HepG2 (cell line): Measurements from ENCODE around the gene WDR83. TPM values are rescaled to one million over a fixed set of nuclear protein-coding genes. Genes with fewer than 3 reads are reported as not detected.

Experiments used
- EEA1 ChIP-seq: sonication (generic); formaldehyde crosslinking; IDR thresholded peaks from 2 replicates; pipeline ENCODE4 v1.5.1; 2020; ENCODE audit warnings: mild to moderate bottlenecking, missing genetic modification reagents, borderline replicate concordance
- GABPB1 ChIP-seq: IDR thresholded peaks from 2 replicates; pipeline ENCODE4 v1.6.1; 2016; ENCODE audit warnings: mild to moderate bottlenecking, missing genetic modification reagents, moderate library complexity, missing compliant biosample characterization
- MTA1 ChIP-seq: sonication (generic); formaldehyde crosslinking; IDR thresholded peaks from 2 replicates; pipeline ENCODE4 v1.4.0; 2020; ENCODE audit warnings: missing genetic modification reagents, mild to moderate bottlenecking, borderline replicate concordance
- MXD1 ChIP-seq: sonication (generic); formaldehyde crosslinking; IDR thresholded peaks from 2 replicates; pipeline ENCODE4 v1.4.0; 2020; ENCODE audit warnings: mild to moderate bottlenecking, missing genetic modification reagents
- ZNF143 ChIP-seq: sonication (generic); formaldehyde crosslinking; IDR thresholded peaks from 2 replicates; pipeline ENCODE4 v1.4.0; 2020; ENCODE audit warnings: missing genetic modification reagents
- ZNF205 ChIP-seq: IDR thresholded peaks from 2 replicates; pipeline ENCODE4 v1.6.1; 2018; ENCODE audit warnings: missing biosample characterization, missing genetic modification reagents
- ZNF354B ChIP-seq: sonication (generic); formaldehyde crosslinking; IDR thresholded peaks from 2 replicates; pipeline ENCODE4 v1.8.0; 2022; ENCODE audit warnings: mild to moderate bottlenecking, missing genetic modification reagents
- ZNF543 ChIP-seq: sonication (generic); formaldehyde crosslinking; IDR thresholded peaks from 2 replicates; pipeline ENCODE4 v1.4.0; 2020; ENCODE audit warnings: mild to moderate bottlenecking, missing genetic modification reagents
- ZNF609 ChIP-seq: sonication (generic); formaldehyde crosslinking; IDR thresholded peaks from 2 replicates; pipeline ENCODE4 v1.4.0; 2020; ENCODE audit warnings: mild to moderate bottlenecking, missing genetic modification reagents, borderline replicate concordance
- polyA plus RNA-seq, 8 experiments: library from polyadenylated mRNA; depleted of rRNA in 3 of 8; stranded (reverse) in 7 of 8; unstranded in 1 of 8; fragments of >200 nt; fragmentation: Illumina TruSeq in 4 of 8; extraction: Trizol in 4 of 8; gene quantifications; 2 replicates each; pipeline versions ENCODE4 v1.2.1 to v1.2.3, GENCODE V29; 2011 to 2016; ENCODE audit warnings: low read depth in 4 of 8, missing spikeins in 1 of 8, mixed read lengths in 1 of 8; ENCODE audit not compliant: insufficient read depth in 1 of 8
- total RNA-seq, 5 experiments: library from RNA; depleted of rRNA; stranded (reverse); fragments of >200 nt; fragmentation: Illumina TruSeq; extraction: Trizol; gene quantifications; 2 replicates each; pipeline ENCODE4 v1.2.3, GENCODE V29; 2016; ENCODE audit warnings: low read depth in 1 of 5
- TF ChIP-seq, protein P1 (sequence below): sonication (generic); formaldehyde crosslinking; IDR thresholded peaks from 2 replicates; pipeline ENCODE4 v1.8.1; 2023; ENCODE audit warnings: mild to moderate bottlenecking, moderate library complexity, missing genetic modification reagents
- TF ChIP-seq, protein P2 (sequence below): sonication (generic); formaldehyde crosslinking; IDR thresholded peaks from 2 replicates; pipeline ENCODE4 v1.4.0; 2020; ENCODE audit warnings: missing genetic modification reagents, borderline replicate concordance
- TF ChIP-seq, protein P3 (sequence below): sonication (generic); formaldehyde crosslinking; IDR thresholded peaks from 2 replicates; pipeline ENCODE4 v1.4.0; 2020; ENCODE audit warnings: missing genetic modification reagents, mild to moderate bottlenecking, borderline replicate concordance

WDR83 gene
- total and polyA plus RNA-seq, 2 of the 13 experiments (the other 11 are each of a cell fraction or from before 2014, with no cell fraction given), result 4.5 to 10.7 TPM

- TF ChIP-seq ZNF609 (CRISPR knock-in tag) (0 out of 2 replicates have a peak, but pooled peaks have one; percentile 18), ZNF543 (CRISPR knock-in tag) (no peak), ZNF354B (no peak), MXD1 (CRISPR knock-in tag) (0 out of 2 replicates have a peak, but pooled peaks have one; percentile 32), ZNF143 (CRISPR knock-in tag) (no peak), GABPB1 (CRISPR knock-in tag) (peak; percentile 49), MTA1 (CRISPR knock-in tag) (peak; percentile 30; the same call in 1 of the 2 replicates), ZNF205 (CRISPR knock-in tag) (0 out of 2 replicates have a peak, but pooled peaks have one; percentile 15), EEA1 (CRISPR knock-in tag) (no peak)
- TF ChIP-seq, protein P1, sequence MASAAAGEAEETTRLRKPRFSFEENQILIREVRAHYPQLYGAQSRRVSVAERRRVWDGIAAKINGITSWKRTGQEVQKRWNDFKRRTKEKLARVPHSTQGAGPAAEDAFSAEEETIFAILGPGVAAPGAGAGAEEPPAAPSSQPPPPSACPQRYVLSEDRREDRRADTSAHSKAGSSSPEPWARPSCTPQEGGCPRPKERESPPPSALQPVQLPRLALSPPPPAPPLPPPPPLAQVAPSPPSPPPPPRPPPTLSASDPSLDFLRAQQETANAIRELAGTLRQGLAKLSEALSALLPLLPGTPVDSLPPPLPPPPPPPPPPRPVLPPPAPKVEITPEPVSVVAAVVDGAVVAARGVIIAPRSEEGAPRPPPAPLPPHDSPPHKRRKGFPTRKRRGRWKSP (CRISPR knock-in tag), result no peak
- TF ChIP-seq, protein P2, sequence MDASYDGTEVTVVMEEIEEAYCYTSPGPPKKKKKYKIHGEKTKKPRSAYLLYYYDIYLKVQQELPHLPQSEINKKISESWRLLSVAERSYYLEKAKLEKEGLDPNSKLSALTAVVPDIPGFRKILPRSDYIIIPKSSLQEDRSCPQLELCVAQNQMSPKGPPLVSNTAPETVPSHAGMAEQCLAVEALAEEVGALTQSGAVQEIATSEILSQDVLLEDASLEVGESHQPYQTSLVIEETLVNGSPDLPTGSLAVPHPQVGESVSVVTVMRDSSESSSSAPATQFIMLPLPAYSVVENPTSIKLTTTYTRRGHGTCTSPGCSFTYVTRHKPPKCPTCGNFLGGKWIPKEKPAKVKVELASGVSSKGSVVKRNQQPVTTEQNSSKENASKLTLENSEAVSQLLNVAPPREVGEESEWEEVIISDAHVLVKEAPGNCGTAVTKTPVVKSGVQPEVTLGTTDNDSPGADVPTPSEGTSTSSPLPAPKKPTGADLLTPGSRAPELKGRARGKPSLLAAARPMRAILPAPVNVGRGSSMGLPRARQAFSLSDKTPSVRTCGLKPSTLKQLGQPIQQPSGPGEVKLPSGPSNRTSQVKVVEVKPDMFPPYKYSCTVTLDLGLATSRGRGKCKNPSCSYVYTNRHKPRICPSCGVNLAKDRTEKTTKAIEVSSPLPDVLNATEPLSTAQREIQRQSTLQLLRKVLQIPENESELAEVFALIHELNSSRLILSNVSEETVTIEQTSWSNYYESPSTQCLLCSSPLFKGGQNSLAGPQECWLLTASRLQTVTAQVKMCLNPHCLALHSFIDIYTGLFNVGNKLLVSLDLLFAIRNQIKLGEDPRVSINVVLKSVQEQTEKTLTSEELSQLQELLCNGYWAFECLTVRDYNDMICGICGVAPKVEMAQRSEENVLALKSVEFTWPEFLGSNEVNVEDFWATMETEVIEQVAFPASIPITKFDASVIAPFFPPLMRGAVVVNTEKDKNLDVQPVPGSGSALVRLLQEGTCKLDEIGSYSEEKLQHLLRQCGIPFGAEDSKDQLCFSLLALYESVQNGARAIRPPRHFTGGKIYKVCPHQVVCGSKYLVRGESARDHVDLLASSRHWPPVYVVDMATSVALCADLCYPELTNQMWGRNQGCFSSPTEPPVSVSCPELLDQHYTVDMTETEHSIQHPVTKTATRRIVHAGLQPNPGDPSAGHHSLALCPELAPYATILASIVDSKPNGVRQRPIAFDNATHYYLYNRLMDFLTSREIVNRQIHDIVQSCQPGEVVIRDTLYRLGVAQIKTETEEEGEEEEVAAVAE (CRISPR knock-in tag), result peak; percentile 35; the same call in 1 of the 2 replicates
- TF ChIP-seq, protein P3, sequence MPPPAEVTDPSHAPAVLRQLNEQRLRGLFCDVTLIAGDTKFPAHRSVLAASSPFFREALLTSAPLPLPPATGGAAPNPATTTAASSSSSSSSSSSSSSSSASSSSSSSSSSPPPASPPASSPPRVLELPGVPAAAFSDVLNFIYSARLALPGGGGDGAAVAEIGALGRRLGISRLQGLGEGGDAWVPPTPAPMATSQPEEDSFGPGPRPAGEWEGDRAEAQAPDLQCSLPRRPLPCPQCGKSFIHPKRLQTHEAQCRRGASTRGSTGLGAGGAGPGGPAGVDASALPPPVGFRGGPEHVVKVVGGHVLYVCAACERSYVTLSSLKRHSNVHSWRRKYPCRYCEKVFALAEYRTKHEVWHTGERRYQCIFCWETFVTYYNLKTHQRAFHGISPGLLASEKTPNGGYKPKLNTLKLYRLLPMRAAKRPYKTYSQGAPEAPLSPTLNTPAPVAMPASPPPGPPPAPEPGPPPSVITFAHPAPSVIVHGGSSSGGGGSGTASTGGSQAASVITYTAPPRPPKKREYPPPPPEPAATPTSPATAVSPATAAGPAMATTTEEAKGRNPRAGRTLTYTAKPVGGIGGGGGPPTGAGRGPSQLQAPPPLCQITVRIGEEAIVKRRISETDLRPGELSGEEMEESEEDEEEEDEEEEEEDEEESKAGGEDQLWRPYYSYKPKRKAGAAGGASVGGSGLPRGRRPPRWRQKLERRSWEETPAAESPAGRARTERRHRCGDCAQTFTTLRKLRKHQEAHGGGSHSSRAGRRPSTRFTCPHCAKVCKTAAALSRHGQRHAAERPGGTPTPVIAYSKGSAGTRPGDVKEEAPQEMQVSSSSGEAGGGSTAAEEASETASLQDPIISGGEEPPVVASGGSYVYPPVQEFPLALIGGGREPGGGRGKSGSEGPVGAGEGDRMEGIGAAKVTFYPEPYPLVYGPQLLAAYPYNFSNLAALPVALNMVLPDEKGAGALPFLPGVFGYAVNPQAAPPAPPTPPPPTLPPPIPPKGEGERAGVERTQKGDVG (CRISPR knock-in tag), result peak; percentile 59; the same call in 1 of the 2 replicates
These were observed 26.6 kb upstream of the WDR83 start (continued) for GRCh38 chr19:12639901-12640613.
